Natural killer cell (primary cell): ENCODE data around the gene PTCH1. TPM values are rescaled to one million over a fixed set of nuclear protein-coding genes. Genes with fewer than 3 reads are reported as not detected.

Experiments used
- ATAC-seq, 3 donors: fragments of 150-1000 bp in 2 of 3; fragments of 200-7000 bp in 1 of 3; cut with Tn5 transposase; 1 replicate in 1 of 3; 2 replicates in 2 of 3; pipeline ENCODE4 v1.10.0; 2021; ENCODE audit warnings: mild to moderate bottlenecking in 2 of 3, moderate library complexity in 2 of 3
- DNase-seq, 2 donors: peaks; one replicate each; pipeline versions ENCODE4 v3.0.0 to v3.0.0-alpha.2; 2013 to 2021; ENCODE audit warnings: mixed read lengths in 1 of 2
- H3K27ac ChIP-seq: one replicate; pipeline ENCODE4 v1.5.1; 2013; ENCODE audit warnings: mild to moderate bottlenecking, low read length
- H3K27me3 ChIP-seq: one replicate; pipeline ENCODE4 v1.6.1; 2013; ENCODE audit warnings: low read length; ENCODE audit not compliant: control insufficient read depth, insufficient read depth
- H3K36me3 ChIP-seq: one replicate; pipeline ENCODE4 v1.6.1; 2013; ENCODE audit warnings: low read length; ENCODE audit not compliant: control insufficient read depth, insufficient read depth
- H3K4me1 ChIP-seq: one replicate; pipeline ENCODE4 v1.6.1; 2013; ENCODE audit warnings: low read length; ENCODE audit not compliant: control insufficient read depth, insufficient read depth
- H3K4me3 ChIP-seq: one replicate; pipeline ENCODE4 v1.5.1; 2013; ENCODE audit warnings: low read length
- H3K9me3 ChIP-seq: one replicate; pipeline ENCODE4 v1.6.1; 2013; ENCODE audit warnings: low read length; ENCODE audit not compliant: control insufficient read depth, insufficient read depth
- H3K27ac Mint-ChIP-seq, 2 donors: one replicate each; pipeline ENCODE4 v1.8.0; 2022; ENCODE audit warnings: mild to moderate bottlenecking in 2 of 2, mixed read lengths in 2 of 2, moderate library complexity in 1 of 2
- H3K27me3 Mint-ChIP-seq, 2 donors: one replicate each; pipeline ENCODE4 v1.8.0; 2022; ENCODE audit warnings: low read depth in 2 of 2, mixed read lengths in 2 of 2
- H3K36me3 Mint-ChIP-seq: one replicate; pipeline ENCODE4 v1.8.0; 2022; ENCODE audit warnings: mixed read lengths
- H3K4me1 Mint-ChIP-seq, 2 donors: one replicate each; pipeline ENCODE4 v1.8.0; 2022; ENCODE audit warnings: mixed read lengths in 2 of 2
- H3K4me3 Mint-ChIP-seq: one replicate; pipeline ENCODE4 v1.8.0; 2022; ENCODE audit warnings: mild to moderate bottlenecking, moderate library complexity, mixed read lengths
- H3K9me3 Mint-ChIP-seq, 2 donors: one replicate each; pipeline ENCODE4 v1.8.0; 2022; ENCODE audit warnings: mixed read lengths in 2 of 2
- WGBS: methylation state at CpG from one replicate; pipeline ENCODE4 v1.1.7; 2013; ENCODE audit warnings: missing lambda C conversion rate; ENCODE audit not compliant: insufficient coverage; 5-methylcytosine and 5-hydroxymethylcytosine counted together
- intact Hi-C: fragments of 100-400 bp; cut with micrococcal nuclease; formaldehyde crosslinking; loops from one replicate; pipeline ENCODE4 v1.14.2; 2022
- total RNA-seq, 4 donors: library from RNA; stranded (reverse); fragments of 120-200 nt in 1 of 4; gene quantifications; one replicate each; pipeline versions ENCODE4 v1.2.3 to v1.2.4, GENCODE V29; 2013 to 2022
- TF ChIP-seq, protein P1 (sequence below): fragments of 200-600 bp; IDR thresholded peaks from one replicate; pipeline ENCODE4 v1.8.0; 2022; ENCODE audit warnings: antibody characterized with exemption

The PTCH1 gene
- total RNA-seq, 3 donors from 2014 or later (not counting 1 experiment from before 2014, with no cell fraction given) = 60.9 to 127 (median 82.1) TPM

DNA sequence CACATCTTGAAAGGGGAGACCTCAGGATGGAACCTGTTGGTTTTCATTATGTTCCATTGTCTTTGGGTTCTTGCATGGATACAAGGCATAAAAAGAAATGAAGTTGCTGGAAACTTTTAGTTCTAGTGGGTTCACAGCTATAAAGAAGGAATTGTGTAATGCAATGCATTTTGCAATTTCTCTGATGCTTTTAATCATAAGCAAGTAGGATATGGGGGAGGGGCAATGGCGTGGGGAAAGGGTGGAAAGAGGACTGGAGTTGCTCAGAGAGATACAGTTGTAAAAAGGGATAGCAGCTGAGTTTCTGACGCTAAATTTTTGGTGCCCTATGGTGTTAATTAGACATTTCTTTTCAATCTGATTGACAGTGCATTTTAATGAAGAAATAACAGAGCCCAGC, 110.7 kb downstream of the PTCH1 start:
- Mint-ChIP-seq H3K4me1 (no peaks in the 10 kb centered on the region), H3K9me3 (no peaks in the 10 kb centered on the region), H3K27ac (no peak overlapping the region), H3K36me3 (no peaks in the 10 kb centered on the region), H3K27me3 (peaks cover 23 to 42% of the 10 kb centered on the region in 2 donors), H3K4me3 (no peak overlapping the region)
- Histone ChIP-seq H3K27me3 (peaks cover 3% of the 10 kb centered on the region), H3K4me3 (no peak overlapping the region), H3K27ac (no peak overlapping the region), H3K9me3 (no peaks in the 10 kb centered on the region), H3K36me3 (no peaks in the 10 kb centered on the region), H3K4me1 (no peaks in the 10 kb centered on the region)
- ATAC-seq (no peak), DNase-seq (no peak)
- WGBS = 79% methylated on average over 2 of the region's 2 CpGs
- TF ChIP-seq, protein P1, sequence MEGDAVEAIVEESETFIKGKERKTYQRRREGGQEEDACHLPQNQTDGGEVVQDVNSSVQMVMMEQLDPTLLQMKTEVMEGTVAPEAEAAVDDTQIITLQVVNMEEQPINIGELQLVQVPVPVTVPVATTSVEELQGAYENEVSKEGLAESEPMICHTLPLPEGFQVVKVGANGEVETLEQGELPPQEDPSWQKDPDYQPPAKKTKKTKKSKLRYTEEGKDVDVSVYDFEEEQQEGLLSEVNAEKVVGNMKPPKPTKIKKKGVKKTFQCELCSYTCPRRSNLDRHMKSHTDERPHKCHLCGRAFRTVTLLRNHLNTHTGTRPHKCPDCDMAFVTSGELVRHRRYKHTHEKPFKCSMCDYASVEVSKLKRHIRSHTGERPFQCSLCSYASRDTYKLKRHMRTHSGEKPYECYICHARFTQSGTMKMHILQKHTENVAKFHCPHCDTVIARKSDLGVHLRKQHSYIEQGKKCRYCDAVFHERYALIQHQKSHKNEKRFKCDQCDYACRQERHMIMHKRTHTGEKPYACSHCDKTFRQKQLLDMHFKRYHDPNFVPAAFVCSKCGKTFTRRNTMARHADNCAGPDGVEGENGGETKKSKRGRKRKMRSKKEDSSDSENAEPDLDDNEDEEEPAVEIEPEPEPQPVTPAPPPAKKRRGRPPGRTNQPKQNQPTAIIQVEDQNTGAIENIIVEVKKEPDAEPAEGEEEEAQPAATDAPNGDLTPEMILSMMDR = no peak
- intact Hi-C loops = no loop called here

DNA sequence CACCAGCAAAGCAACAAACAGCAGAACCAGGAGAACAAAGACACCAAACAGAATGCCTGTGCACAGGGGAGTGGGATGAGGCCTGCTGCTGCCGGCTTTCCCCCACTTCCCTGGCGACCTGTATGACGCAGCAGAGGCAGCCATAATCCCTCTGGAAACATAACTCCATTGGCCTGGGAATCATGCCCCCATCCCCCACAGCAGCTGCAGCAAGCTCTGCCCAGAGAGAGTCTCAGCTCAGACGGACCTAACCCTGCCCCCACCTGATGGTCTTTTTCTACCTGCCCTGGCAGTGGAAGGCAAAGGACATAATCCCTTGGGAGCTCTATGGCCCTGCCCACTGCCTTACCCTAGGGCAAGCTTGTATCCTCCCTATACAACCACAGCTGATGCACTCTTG, 117.5 kb downstream of the PTCH1 start:
- intact Hi-C loops = no loop called here

More for the DNA sequence above, 117.5 kb downstream of the PTCH1 start:
- Histone ChIP-seq H3K27me3 (peaks cover 2% of the 10 kb centered on the region), H3K4me3 (no peak overlapping the region), H3K4me1 (no peaks in the 10 kb centered on the region), H3K9me3 (no peaks in the 10 kb centered on the region), H3K27ac (no peak overlapping the region), H3K36me3 (no peaks in the 10 kb centered on the region)
- ATAC-seq (no peak), DNase-seq (no peak)
- Mint-ChIP-seq H3K27ac (no peak overlapping the region), H3K27me3 (peaks cover 21 to 58% of the 10 kb centered on the region in 2 donors), H3K36me3 (no peaks in the 10 kb centered on the region), H3K4me3 (no peak overlapping the region), H3K4me1 (no peaks in the 10 kb centered on the region), H3K9me3 (no peaks in the 10 kb centered on the region)
- TF ChIP-seq, protein P1 = no peak
- WGBS = 83% methylated on average over 4 of the region's 4 CpGs

Other genes starting within 250 kb of the PTCH1 start
- 10 to 100 TPM in 2 of 3 donors, 1 to 10 TPM in 1; 9.9 to 18.9 (median 12.8) TPM for gene FANCC, start 199.3 kb downstream of the PTCH1 start, total RNA-seq